ENCODE measurements around the gene ANKRD37.

The ANKRD37 gene, protein sequence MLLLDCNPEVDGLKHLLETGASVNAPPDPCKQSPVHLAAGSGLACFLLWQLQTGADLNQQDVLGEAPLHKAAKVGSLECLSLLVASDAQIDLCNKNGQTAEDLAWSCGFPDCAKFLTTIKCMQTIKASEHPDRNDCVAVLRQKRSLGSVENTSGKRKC

DNA sequence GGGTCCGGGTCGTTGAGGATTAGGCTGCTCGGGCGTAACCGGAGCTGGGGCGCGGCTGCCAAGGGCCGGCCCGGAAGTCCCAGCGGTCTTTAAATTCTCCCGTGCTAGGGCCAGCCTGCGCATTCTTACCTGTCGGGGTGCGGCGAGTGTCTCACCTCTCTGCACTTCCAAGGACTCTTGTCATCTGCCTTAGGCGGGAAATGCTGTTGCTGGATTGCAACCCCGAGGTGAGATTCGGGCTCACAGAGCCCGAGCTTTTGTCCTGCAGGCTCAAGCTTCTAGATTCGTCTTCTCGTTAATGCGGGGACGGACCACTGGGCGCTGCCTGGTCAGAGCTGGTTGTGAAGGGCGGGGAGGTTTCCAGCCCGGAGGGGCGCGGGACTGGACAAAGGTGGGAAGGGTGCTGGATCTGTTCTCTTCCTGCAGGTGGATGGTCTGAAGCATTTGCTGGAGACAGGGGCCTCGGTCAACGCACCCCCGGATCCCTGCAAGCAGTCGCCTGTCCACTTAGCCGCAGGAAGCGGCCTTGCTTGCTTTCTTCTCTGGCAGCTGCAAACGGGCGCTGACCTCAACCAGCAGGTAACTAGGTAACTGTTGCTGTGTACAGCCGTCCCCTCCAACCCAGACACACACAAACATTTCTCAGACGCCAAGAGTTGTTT, at the start of gene ANKRD37:
ANKRD37 (plus strand) TSS at position 118 of the 662 bp plus-strand sequence; CDS start at position 201, 83 bp downstream.
- peak within 1 kb of the TSS; percentile 95 for H3K27ac ChIP-seq
- TF ChIP-seq, protein P1, sequence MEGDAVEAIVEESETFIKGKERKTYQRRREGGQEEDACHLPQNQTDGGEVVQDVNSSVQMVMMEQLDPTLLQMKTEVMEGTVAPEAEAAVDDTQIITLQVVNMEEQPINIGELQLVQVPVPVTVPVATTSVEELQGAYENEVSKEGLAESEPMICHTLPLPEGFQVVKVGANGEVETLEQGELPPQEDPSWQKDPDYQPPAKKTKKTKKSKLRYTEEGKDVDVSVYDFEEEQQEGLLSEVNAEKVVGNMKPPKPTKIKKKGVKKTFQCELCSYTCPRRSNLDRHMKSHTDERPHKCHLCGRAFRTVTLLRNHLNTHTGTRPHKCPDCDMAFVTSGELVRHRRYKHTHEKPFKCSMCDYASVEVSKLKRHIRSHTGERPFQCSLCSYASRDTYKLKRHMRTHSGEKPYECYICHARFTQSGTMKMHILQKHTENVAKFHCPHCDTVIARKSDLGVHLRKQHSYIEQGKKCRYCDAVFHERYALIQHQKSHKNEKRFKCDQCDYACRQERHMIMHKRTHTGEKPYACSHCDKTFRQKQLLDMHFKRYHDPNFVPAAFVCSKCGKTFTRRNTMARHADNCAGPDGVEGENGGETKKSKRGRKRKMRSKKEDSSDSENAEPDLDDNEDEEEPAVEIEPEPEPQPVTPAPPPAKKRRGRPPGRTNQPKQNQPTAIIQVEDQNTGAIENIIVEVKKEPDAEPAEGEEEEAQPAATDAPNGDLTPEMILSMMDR (conservative IDR thresholded peaks at IDR 0.05), result no peak

DNA sequence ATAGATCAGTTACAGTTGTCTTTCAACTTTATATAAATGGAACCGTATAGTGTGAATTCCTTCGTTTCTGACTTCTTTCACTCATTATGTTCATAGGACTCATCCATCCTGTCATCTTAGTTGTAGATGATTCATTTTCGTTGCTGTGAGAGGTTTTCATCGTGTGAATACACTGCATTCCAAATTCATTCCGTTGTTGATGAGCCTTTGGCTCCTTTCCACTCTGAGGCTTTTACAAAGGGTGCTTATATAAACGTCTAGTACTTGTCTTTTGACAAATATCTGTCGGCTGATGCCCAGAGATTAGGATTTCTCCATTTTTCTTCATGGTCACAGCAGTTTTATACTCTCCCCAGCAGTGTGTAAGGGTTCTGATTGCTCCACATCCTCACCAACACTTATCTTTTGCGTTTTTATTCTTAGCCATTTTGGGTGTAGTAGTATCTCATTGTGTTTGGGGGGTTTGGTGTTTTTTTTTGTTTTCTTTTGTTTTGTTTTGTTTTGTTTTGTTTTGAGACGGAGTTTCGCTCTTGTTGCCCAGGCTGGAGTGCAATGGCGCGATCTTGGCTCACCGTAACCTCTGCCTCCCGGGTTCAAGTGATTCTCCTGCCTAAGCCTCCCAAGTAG, 49.6 kb upstream of the ANKRD37 start:
- TF ChIP-seq, protein P1 (conservative IDR thresholded peaks at IDR 0.05), result no peak
- no peak overlapping the region for H3K27ac ChIP-seq

DNA sequence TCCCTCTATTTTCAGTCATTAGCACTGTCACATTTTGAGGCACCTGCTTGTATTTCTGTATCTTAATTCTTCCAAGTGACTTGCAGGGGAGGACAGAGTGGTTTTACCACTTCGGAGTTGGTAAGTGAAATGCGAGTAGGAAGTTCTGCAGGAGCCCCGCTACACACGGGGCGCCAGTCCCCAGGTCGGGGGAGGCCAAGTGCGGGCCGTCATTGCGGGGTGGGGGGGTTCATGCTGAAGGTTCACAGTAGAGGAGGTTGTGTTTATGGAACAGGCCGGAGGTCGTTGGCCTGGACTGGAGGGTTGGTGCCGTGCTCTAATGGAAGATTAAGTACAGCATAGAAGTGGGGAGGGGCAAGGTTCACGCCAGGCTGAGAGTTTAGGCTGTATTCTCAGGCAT, 45.0 kb upstream of the ANKRD37 start:
- H3K27ac ChIP-seq, result no peak overlapping the region
- TF ChIP-seq, protein P1 (conservative IDR thresholded peaks at IDR 0.05), result no peak

DNA sequence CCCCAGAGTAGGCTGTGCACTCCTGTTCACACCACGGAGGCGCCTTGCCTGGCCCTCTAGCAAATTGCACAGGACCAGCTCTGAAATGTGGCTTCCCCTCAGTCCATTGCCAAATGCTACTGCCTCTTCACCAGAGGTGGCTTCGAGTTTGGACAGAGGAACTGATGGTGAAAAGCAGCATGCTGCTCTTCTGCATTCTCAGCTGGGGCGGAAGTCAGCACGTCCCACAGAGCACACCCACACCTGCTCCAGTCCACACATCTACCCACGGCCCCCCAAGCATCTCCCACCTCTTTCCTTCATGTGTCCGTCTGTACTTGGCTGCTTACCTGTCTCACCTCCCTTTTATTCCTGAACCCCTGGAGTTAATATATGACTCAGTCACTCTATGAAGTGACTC, 44.4 kb upstream of the ANKRD37 start:
- TF ChIP-seq, protein P1 (conservative IDR thresholded peaks at IDR 0.05), result no peak

DNA sequence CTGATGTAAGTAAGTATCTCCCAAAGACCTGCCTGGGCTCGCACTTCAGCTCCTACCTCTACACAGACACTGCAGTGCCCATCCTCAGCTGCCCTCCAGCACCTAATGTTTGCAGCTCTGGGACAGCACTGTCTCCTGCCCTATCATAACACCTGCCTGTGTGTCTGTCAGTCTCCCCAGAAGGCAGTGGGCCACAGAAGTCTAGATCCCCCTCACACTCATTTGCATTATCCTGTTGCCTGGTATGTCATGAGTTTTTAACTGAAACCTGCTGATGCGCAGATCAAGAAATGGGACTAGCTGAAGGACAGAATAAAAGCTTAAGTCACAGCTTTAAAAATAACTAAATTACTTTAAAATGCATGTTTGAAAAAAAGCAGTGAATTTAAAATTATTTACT, 43.9 kb upstream of the ANKRD37 start:
- TF ChIP-seq, protein P1 (conservative IDR thresholded peaks at IDR 0.05), result no peak
- H3K27ac ChIP-seq, result no peak overlapping the region

More for the DNA sequence above, 44.4 kb upstream of the ANKRD37 start:
- no peak overlapping the region for H3K27ac ChIP-seq

DNA sequence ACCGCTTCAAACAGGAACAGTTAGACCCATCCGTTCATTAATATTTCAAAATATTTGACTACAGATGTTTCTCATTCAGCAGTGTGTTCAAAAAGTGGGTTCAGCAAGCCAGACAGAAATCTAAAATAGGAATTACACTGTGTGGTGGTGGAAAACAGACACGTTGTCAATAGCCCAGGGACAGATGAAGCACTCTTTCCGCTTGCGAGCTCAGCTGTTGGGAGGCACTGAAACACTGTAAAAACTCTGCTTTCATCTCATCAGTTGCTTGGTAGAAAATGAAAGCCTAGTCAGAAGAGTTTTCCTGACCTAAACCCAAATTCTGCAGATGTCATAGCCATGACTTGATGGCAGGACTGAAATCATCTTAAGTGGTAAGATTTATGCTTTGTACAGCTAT, 39.4 kb upstream of the ANKRD37 start:
- TF ChIP-seq, protein P1 (conservative IDR thresholded peaks at IDR 0.05), result no peak

DNA sequence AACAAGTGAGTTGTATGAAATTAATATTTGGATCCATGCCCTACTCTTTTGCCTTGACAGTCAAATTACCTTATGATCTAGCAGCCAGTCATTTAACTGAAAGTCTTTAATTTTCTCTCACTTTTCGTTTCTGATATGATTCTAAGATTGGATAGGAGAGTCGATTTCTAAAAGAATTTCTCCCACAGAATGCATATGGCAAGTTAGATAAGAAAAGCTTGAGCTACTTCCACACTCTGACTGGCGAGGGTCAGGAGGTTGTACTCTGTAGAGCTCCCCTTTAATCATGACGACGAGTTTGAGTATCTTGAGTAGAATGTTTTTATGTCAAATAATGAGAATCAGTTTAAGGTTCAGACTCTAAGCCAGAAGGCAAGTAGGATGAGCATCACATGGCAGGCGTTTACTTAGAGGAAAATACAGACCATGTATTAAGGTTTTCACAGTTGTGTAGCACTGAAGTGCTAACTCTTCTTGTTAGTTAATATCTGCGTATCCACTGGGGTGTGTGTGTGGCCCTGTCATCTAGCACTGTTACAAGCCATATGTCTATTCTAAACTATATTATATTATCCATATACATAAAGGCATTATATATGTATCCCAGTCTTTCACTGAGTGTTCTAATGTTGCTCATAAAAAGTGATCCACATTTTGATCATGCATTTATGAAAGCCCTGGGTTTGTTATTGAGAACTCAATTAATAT, 38.8 kb upstream of the ANKRD37 start:
- H3K27ac ChIP-seq, result peak overlapping the region; percentile 47; the same call in 1 of the 2 replicates
- TF ChIP-seq, protein P1 (conservative IDR thresholded peaks at IDR 0.05), result no peak

More for the DNA sequence above, 39.4 kb upstream of the ANKRD37 start:
- no peak overlapping the region for H3K27ac ChIP-seq
